OCI-M2 (cell line): Measurements from ENCODE around the gene ADPGK.

Source experiments
- DNase-seq: peaks from one replicate; lab custom pipeline; 2025; ENCODE audit not compliant: unreplicated experiment; lab: John Stamatoyannopoulos, UW

Gene ADPGK

GRCh38 chr15:72790302-72790910 lies 6.8 kb upstream of the ADPGK start:
- no peak for DNase-seq

- no peak for DNase-seq
Measured at GRCh38 chr15:72787526-72787925, 4.0 kb upstream of the ADPGK start.

- DNase-seq = no peak
Measured at GRCh38 chr15:72786676-72787345, 3.3 kb upstream of the ADPGK start.

GRCh38 chr15:72786242-72786641 lies 2.7 kb upstream of the ADPGK start:
- DNase-seq = no peak

- no peak for DNase-seq
Measured at GRCh38 chr15:72785841-72786240, 2.3 kb upstream of the ADPGK start.

GRCh38 chr15:72785432-72785831 lies 1.9 kb upstream of the ADPGK start:
- DNase-seq = no peak

- no peak for DNase-seq
Measured at GRCh38 chr15:72784456-72784876, 908 bp upstream of the ADPGK start.

- DNase-seq = no peak
Measured at GRCh38 chr15:72783004-72783639, 436 bp downstream of the ADPGK start.

GRCh38 chr15:72782274-72783003 lies 1.1 kb downstream of the ADPGK start:
- no peak for DNase-seq

GRCh38 chr15:72781631-72782030 lies 1.9 kb downstream of the ADPGK start:
- DNase-seq = no peak

- no peak for DNase-seq
Measured at GRCh38 chr15:72778796-72779195, 4.8 kb downstream of the ADPGK start.

GRCh38 chr15:72774696-72775383 lies 8.7 kb downstream of the ADPGK start:
- no peak for DNase-seq

GRCh38 chr15:72771329-72771725 lies 12.2 kb downstream of the ADPGK start:
- DNase-seq = no peak

- DNase-seq = no peak
Measured at GRCh38 chr15:72770673-72771328, 12.8 kb downstream of the ADPGK start.

GRCh38 chr15:72766780-72767179 lies 16.8 kb downstream of the ADPGK start:
- DNase-seq = no peak

- no peak for DNase-seq
Measured at GRCh38 chr15:72766025-72766424, 17.5 kb downstream of the ADPGK start.

GRCh38 chr15:72764656-72765055 lies 18.9 kb downstream of the ADPGK start:
- no peak for DNase-seq

- no peak for DNase-seq
Measured at GRCh38 chr15:72760590-72761260, 22.8 kb downstream of the ADPGK start.

GRCh38 chr15:72758182-72758581 lies 25.4 kb downstream of the ADPGK start:
- DNase-seq = no peak

GRCh38 chr15:72754096-72754495 lies 29.5 kb downstream of the ADPGK start:
- no peak for DNase-seq
